Effector memory CD4-positive, alpha-beta T cell (primary cell): ENCODE measurements around the gene NKAIN1.

Experiments
- DNase-seq, 3 donors: peaks; one replicate each; pipeline ENCODE4 v3.0.0-alpha.2; 2020
- H3K27ac ChIP-seq: 2 replicates; pipeline ENCODE4 v1.7.0; 2013; ENCODE audit warnings: mild to moderate bottlenecking, low read length, moderate library complexity; ENCODE audit not compliant: insufficient read depth, poor library complexity, severe bottlenecking
- H3K27me3 ChIP-seq: replicated peaks from 2 replicates; pipeline ENCODE4 v1.7.0; 2013; ENCODE audit warnings: mild to moderate bottlenecking, low read length; ENCODE audit not compliant: insufficient read depth, control insufficient read depth, poor library complexity, severe bottlenecking
- H3K36me3 ChIP-seq: 2 replicates; pipeline ENCODE4 v1.7.0; 2013; ENCODE audit warnings: mild to moderate bottlenecking, low read length, moderate library complexity; ENCODE audit not compliant: control insufficient read depth, insufficient read depth
- H3K4me1 ChIP-seq: 2 replicates; pipeline ENCODE4 v1.7.0; 2013; ENCODE audit warnings: low read length, mild to moderate bottlenecking; ENCODE audit not compliant: control insufficient read depth, insufficient read depth, poor library complexity, severe bottlenecking
- H3K4me3 ChIP-seq: 2 replicates; pipeline ENCODE4 v1.7.0; 2013; ENCODE audit warnings: low read length, low read depth, mild to moderate bottlenecking; ENCODE audit not compliant: insufficient read depth, poor library complexity, severe bottlenecking
- H3K9me3 ChIP-seq: 2 replicates; pipeline ENCODE4 v1.7.0; 2013; ENCODE audit warnings: mild to moderate bottlenecking, low read length, moderate library complexity; ENCODE audit not compliant: control insufficient read depth

Gene NKAIN1

DNA sequence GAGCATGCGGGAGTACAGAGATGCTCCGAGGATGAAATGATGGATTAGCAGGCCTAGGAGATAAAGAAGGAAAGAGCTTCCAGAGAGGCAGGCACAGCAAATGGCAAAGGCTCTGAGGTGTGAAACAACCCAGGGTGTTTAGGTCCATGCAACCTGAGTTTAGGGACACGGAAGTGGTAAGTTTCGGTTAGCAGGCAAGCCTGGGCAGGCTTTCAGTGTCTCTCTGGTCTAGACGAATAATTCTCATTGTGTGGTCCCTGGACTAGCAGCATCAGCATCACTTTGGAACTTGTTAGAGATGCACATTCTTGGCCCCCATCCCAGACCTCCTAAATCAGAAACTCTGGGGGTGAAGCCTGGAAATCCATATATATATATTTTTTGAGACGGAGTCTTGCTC lies 18.6 kb downstream of the NKAIN1 start:
- no peaks in the 10 kb centered on the region for H3K36me3 ChIP-seq
- no peak for DNase-seq
- H3K27ac ChIP-seq, result no peak overlapping the region
- H3K9me3 ChIP-seq, result no peaks in the 10 kb centered on the region
- no peak overlapping the region for H3K4me3 ChIP-seq
- no peaks in the 10 kb centered on the region for H3K4me1 ChIP-seq
- H3K27me3 ChIP-seq, result no peaks in the 10 kb centered on the region

DNA sequence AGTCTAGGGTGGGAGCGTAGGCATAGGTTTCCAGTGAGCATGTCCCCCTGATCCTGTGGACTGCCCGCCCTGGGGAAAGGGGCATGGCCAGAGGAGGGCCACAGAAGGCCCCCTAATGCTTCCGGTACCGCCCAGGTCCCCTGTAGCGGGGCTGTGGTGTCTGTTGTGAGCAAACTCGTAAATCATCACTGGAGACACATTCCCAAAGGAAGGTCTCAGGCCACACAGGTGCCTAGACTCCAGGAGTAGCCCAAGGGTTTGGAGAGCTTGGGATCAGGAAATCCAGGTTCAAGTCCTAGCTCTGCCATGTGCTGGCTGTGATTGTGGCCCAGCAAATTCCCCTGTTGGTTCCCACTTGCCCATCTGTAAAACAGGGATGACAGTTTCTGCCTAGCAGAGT lies 20.2 kb downstream of the NKAIN1 start:
- Histone ChIP-seq H3K4me3 (no peak overlapping the region), H3K27ac (no peak overlapping the region), H3K4me1 (no peaks in the 10 kb centered on the region), H3K27me3 (no peaks in the 10 kb centered on the region), H3K9me3 (no peaks in the 10 kb centered on the region), H3K36me3 (no peaks in the 10 kb centered on the region)
- DNase-seq, result no peak

DNA sequence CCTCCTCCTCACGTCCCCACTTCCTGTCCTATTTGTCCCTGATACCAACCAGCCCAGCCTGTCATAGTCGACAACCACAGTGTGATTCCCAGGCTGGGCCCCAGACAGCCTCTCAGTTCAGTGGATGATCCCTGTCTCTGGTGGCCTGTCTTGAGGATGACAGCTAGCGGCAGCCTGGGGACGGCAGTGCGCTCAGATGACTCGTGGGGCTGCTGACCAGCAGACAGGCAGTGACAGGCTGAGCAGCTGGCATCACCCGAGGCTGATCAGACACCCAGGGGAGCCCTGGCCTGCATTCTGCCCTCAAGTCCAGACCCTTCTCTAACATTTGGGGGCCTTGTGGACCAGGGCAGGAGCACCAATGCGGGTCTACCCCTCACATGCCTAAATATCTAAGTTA lies 21.0 kb downstream of the NKAIN1 start:
- no peak for DNase-seq
- no peaks in the 10 kb centered on the region for H3K36me3 ChIP-seq
- H3K4me3 ChIP-seq, result no peak overlapping the region
- H3K27me3 ChIP-seq, result no peaks in the 10 kb centered on the region
- H3K9me3 ChIP-seq, result no peaks in the 10 kb centered on the region
- H3K4me1 ChIP-seq, result no peaks in the 10 kb centered on the region
- H3K27ac ChIP-seq, result no peak overlapping the region

GRCh38 chr1:31216016-31216415 lies 23.7 kb downstream of the NKAIN1 start:
- no peaks in the 10 kb centered on the region for H3K4me1 ChIP-seq
- H3K4me3 ChIP-seq, result no peak overlapping the region
- H3K27ac ChIP-seq, result no peak overlapping the region
- DNase-seq, result no peak
- H3K36me3 ChIP-seq, result no peaks in the 10 kb centered on the region
- H3K27me3 ChIP-seq, result no peaks in the 10 kb centered on the region
- no peaks in the 10 kb centered on the region for H3K9me3 ChIP-seq

DNA sequence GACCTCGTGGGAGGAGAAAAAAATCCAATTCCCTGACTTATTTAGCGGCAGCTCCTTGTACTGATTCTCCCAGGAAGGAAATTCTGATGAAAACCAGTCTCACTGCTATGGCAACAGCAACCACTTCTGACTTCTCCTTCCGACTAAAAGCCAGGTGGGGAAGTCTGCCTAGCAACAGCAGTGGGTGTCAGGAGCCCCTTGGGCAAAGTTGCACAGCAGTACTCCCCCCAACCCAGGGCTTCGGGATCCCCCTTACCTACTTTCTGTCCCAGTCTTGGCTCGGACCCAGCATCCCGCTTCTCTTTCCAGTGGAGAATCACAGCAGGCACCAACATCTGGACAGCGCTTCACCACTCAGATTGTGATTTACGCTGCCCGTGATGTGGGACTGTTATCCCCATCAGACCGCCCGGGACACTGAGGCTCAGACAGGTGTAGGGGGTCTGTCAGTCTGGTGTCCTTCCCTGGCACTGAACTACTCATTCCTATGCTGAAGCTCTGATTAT lies 24.6 kb downstream of the NKAIN1 start:
- DNase-seq, result no peak

GRCh38 chr1:31214316-31215064 lies 25.2 kb downstream of the NKAIN1 start:
- no peaks in the 10 kb centered on the region for H3K4me1 ChIP-seq

More for the DNA sequence above, 24.6 kb downstream of the NKAIN1 start:
- Histone ChIP-seq H3K9me3 (no peaks in the 10 kb centered on the region), H3K27me3 (no peaks in the 10 kb centered on the region), H3K4me1 (no peaks in the 10 kb centered on the region), H3K27ac (no peak overlapping the region), H3K4me3 (no peak overlapping the region), H3K36me3 (no peaks in the 10 kb centered on the region)

DNA sequence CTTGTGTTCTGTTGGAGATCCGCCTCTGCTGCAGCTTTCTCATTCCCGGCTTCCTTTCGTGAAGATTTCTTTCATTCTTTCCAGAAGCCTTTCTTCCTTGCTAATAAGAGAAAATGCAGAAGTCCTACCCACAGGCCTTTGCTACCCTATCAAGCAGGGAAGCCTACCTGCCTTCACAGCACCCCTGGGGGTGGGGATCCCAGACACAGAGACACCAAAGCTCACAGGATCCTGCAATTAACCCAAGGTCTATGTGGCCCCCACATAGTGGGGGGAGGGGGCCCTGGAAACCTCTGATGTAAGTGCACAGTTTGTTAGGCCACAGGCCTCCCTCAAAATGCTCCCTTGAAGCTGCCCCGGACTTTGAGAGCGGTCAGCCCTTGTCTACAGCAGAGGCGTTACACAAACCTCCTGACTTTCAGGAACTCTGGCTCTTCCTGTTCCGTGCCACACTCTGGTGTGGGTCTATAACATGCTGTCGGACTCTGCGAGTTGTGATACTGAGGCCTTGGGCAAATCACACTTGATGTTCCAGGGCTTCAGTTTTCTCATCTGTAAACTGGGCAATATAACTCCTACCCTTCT lies 31.2 kb downstream of the NKAIN1 start:
- Histone ChIP-seq H3K27me3 (no peaks in the 10 kb centered on the region), H3K4me3 (no peak overlapping the region), H3K36me3 (no peaks in the 10 kb centered on the region), H3K27ac (no peak overlapping the region), H3K4me1 (no peaks in the 10 kb centered on the region), H3K9me3 (no peaks in the 10 kb centered on the region)
- no peak for DNase-seq

More at GRCh38 chr1:31214316-31215064, 25.2 kb downstream of the NKAIN1 start:
- no peaks in the 10 kb centered on the region for H3K27me3 ChIP-seq
- H3K9me3 ChIP-seq, result no peaks in the 10 kb centered on the region
- no peak overlapping the region for H3K4me3 ChIP-seq
- H3K36me3 ChIP-seq, result no peaks in the 10 kb centered on the region
- no peak for DNase-seq
- H3K27ac ChIP-seq, result no peak overlapping the region

GRCh38 chr1:31207569-31207968 lies 32.1 kb downstream of the NKAIN1 start:
- DNase-seq, result no peak
- H3K9me3 ChIP-seq, result no peaks in the 10 kb centered on the region
- no peaks in the 10 kb centered on the region for H3K27me3 ChIP-seq
- no peaks in the 10 kb centered on the region for H3K36me3 ChIP-seq
- H3K4me3 ChIP-seq, result no peak overlapping the region
- H3K27ac ChIP-seq, result no peak overlapping the region
- no peaks in the 10 kb centered on the region for H3K4me1 ChIP-seq

DNA sequence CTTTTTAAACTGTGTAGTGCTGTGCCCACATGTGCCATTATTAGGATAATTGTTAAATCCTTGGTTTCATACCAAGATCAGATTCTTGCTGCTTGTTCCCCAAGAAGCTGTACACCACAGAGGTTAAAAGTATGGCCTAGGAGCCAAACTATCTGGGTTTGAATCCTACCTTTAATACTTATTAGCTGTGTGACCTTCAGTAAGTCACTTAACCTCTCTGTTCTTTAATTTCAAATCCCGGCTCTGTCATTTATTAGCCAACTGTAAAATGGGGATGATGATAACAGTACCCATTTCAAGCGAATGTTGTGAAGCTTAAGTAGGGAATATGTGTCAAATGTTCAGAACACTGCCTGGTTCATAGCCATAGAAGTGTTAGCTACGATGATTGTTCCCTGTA lies 32.6 kb downstream of the NKAIN1 start:
- Histone ChIP-seq H3K9me3 (no peaks in the 10 kb centered on the region), H3K4me3 (no peak overlapping the region), H3K36me3 (no peaks in the 10 kb centered on the region), H3K27me3 (no peaks in the 10 kb centered on the region), H3K27ac (no peak overlapping the region), H3K4me1 (no peaks in the 10 kb centered on the region)
- DNase-seq, result no peak

GRCh38 chr1:31203215-31203614 lies 36.5 kb downstream of the NKAIN1 start:
- Histone ChIP-seq H3K36me3 (no peaks in the 10 kb centered on the region), H3K27me3 (no peaks in the 10 kb centered on the region), H3K9me3 (no peaks in the 10 kb centered on the region), H3K27ac (no peak overlapping the region), H3K4me3 (no peak overlapping the region), H3K4me1 (no peaks in the 10 kb centered on the region)
- DNase-seq, result no peak
